NAMALWA (cell line): ENCODE results near the gene TAF11L2.
"Not testable (repeated sequence)": the region's sequence is repeated elsewhere in the genome, so short reads cannot be mapped to it uniquely, and the experiment has no call there.

ENCODE experiments used
- DNase-seq: peaks from one replicate; pipeline ENCODE4 v3.0.0-alpha.2; 2015; ENCODE audit warnings: low spot score

The TAF11L2 gene

DNA sequence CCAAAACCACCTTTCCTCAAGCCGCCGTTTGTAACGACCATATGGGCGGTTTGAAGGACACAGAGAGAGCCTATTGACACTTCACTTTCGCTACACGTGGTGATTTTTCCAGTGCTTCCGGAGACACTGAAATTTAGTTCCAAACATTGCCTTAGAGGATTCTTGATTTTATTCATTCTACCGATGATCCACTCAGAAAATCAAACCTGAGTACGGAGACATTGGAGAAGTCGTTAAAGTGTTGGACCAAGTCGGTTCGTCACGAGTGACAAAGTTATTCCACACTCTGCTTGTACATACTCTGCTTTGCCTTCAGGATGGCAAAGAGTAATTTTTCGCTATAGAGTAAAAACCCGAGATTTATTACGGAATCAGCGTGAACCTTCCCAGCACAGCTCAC lies 28.5 kb downstream of the TAF11L2 start:
- DNase-seq: not testable (repeated sequence)

DNA sequence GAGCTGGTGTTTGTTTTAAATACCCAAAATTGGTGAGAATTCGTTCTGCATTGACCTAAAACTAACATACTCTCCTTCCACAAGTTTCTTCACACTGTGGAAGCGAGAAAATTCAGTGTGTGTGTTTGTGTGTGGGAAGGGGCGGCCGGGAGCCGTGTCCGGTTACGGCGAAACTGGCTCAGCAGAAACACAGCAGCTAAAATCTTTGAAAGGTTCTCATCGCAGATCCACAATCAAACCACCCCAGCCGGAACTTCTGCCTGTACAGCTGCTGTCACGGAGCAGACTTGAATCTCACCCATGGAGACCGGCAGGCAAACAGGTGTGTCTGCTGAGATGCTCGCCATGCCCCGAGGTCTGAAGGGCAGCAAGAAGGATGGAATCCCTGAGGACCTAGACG lies 30.3 kb downstream of the TAF11L2 start, which contains the start of gene TAF11L6:
TAF11L6 (plus strand) TSS at position 301 of the 400 bp plus-strand sequence.
- DNase-seq: not testable (repeated sequence)
